Measurements from ENCODE around the gene DSG1.
"Not testable (repeated sequence)": the region's sequence is repeated elsewhere in the genome, so short reads cannot be mapped to it uniquely, and the experiment has no call there.

Gene DSG1

DNA sequence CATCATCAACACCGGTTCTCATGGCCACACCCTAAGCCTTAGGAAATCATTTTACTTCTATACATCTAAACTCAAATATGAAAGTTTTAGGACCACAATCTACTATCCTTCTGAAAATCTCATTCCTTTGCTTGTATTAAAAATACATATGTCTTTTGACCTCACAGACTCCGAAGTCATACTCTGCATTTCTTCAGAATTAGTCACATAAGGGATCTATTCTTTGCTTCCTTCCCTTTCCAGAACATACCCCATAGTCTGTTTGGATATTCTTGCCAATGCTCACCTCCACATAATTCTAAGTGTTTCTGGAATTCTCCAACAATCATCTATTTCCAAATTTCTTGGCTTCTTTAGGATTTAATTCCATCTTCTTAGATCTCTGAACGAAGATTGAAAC is 14.2 kb upstream of the DSG1 start:
- no peaks in the 10 kb centered on the region for H3K4me1 Mint-ChIP-seq
- H3K27ac Mint-ChIP-seq = no peak overlapping the region
- no peaks in the 10 kb centered on the region for H3K27me3 Mint-ChIP-seq
- H3K4me3 Mint-ChIP-seq = no peak overlapping the region
- ATAC-seq (no peak), DNase-seq (no peak)
- H3K9me3 Mint-ChIP-seq = peaks cover 0 to 6% of the 10 kb centered on the region in 2 donors

DNA sequence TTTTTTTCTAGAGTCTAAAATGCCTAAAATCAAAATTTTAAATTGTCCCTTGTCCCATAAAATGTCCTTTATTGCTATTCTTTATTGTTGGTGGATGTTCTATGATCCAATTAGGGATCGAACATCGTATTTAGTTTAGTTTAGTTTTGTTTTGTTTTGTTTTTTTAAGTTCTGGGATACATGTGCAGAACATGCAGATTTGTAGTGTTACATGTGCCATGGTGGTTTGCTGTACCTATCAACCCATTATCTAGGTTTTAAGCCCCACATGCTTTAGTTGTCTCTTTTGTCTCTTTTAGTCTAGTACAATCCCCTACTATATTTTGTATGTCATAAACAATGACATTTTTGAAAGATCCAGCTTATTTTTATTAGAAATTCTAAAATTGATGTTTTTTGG is 8.8 kb upstream of the DSG1 start:
- ATAC-seq = no peak

GRCh38 chr18:31316974-31317373 is 986 bp upstream of the DSG1 start:
- H3K9me3 Mint-ChIP-seq = peaks cover 0 to 4% of the 10 kb centered on the region in 2 donors
- no peak overlapping the region for H3K4me3 Mint-ChIP-seq
- H3K27me3 Mint-ChIP-seq = no peaks in the 10 kb centered on the region
- H3K4me1 Mint-ChIP-seq = no peaks in the 10 kb centered on the region
- DNase-seq (no peak), ATAC-seq (no peak)
- no peak overlapping the region for H3K27ac Mint-ChIP-seq

More for the DNA sequence above, 8.8 kb upstream of the DSG1 start:
- DNase-seq = no peak
- no peak overlapping the region for H3K4me3 Mint-ChIP-seq
- no peaks in the 10 kb centered on the region for H3K4me1 Mint-ChIP-seq
- H3K9me3 Mint-ChIP-seq = peaks cover 6 to 8% of the 10 kb centered on the region in 2 donors
- no peaks in the 10 kb centered on the region for H3K27me3 Mint-ChIP-seq
- H3K27ac Mint-ChIP-seq = no peak overlapping the region

DNA sequence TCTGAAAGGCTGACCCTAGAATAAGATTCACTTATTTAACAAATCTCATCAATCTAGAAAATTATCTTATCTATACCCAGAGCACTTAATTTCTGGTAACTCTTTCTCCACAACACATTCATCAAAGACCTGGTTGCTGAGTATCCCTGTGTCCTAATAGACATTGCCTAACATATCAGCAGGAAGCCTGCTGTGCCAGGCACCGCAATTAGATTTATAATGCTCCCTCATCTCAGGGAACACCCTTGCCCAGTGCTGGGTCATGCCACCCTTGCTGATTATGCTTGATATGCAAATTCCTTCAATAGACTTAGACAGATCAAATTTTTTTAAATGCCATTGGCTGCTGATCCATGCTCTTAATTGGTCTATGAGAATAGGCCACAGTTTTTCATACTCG is 3.8 kb downstream of the DSG1 start:
- peaks cover 0 to 7% of the 10 kb centered on the region in 2 donors for H3K9me3 Mint-ChIP-seq
- H3K4me1 Mint-ChIP-seq = no peaks in the 10 kb centered on the region
- ATAC-seq (no peak), DNase-seq (no peak)
- no peaks in the 10 kb centered on the region for H3K27me3 Mint-ChIP-seq
- no peak overlapping the region for H3K27ac Mint-ChIP-seq
- no peak overlapping the region for H3K4me3 Mint-ChIP-seq

- no peak for ATAC-seq
- Mint-ChIP-seq H3K4me1 (no peaks in the 10 kb centered on the region), H3K4me3 (no peak overlapping the region), H3K27me3 (no peaks in the 10 kb centered on the region), H3K27ac (no peak overlapping the region), H3K9me3 (peaks cover 4 to 7% of the 10 kb centered on the region in 2 donors)
- DNase-seq = no peak
Measured at GRCh38 chr18:31325051-31325450, 7.1 kb downstream of the DSG1 start.

- H3K9me3 Mint-ChIP-seq = peaks cover 0 to 4% of the 10 kb centered on the region in 2 donors
- ATAC-seq = no peak
- no peak overlapping the region for H3K4me3 Mint-ChIP-seq
- H3K27ac Mint-ChIP-seq = peak overlapping the region in 1 of 2 donors; percentile 46
- no peaks in the 10 kb centered on the region for H3K27me3 Mint-ChIP-seq
- no peak for DNase-seq
- no peaks in the 10 kb centered on the region for H3K4me1 Mint-ChIP-seq
Measured at GRCh38 chr18:31329787-31330438, 12.0 kb downstream of the DSG1 start.

DNA sequence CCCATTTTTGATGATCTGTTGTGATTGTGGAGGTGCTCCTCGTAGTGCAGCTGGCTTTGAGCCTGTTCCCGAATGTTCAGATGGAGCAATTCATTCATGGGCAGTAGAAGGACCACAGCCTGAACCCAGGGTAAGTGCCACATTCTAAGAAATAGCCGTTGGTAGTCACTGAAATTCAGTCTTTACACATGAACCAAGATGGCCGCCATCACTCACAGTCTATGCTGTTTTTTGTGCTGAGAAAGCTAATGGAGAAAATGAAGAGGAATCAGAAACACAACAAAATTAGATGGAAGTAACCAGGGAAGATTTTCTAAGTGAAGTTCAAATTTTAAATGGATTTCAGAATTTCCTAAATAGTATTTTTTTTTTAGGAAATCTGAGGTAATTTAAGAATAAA is 25.5 kb downstream of the DSG1 start:
- Mint-ChIP-seq H3K9me3 (peaks cover 0 to 5% of the 10 kb centered on the region in 2 donors), H3K4me1 (no peaks in the 10 kb centered on the region), H3K27ac (no peak overlapping the region), H3K4me3 (no peak overlapping the region), H3K27me3 (no peaks in the 10 kb centered on the region)
- DNase-seq (no peak), ATAC-seq (no peak)

GRCh38 chr18:31353336-31353735 is 35.4 kb downstream of the DSG1 start:
- H3K9me3 Mint-ChIP-seq, H3K27me3 Mint-ChIP-seq, H3K4me3 Mint-ChIP-seq, DNase-seq, H3K4me1 Mint-ChIP-seq, ATAC-seq, H3K27ac Mint-ChIP-seq: not testable (repeated sequence)

DNA sequence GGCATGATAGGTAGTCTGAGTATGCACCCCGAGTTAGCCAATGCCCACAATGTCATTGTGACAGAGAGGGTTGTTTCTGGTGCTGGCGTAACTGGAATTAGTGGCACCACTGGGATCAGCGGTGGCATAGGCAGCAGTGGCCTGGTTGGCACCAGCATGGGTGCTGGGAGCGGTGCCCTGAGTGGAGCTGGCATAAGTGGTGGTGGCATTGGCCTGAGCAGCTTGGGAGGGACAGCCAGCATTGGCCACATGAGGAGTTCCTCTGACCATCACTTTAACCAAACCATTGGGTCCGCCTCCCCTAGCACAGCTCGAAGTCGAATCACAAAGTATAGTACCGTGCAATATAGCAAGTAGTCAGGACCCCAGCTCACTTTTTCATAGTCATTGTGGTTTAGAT is 37.0 kb downstream of the DSG1 start:
- no peaks in the 10 kb centered on the region for H3K27me3 Mint-ChIP-seq
- H3K9me3 Mint-ChIP-seq = peaks cover 7% of the 10 kb centered on the region in 2 donors
- no peak overlapping the region for H3K27ac Mint-ChIP-seq
- DNase-seq (no peak), ATAC-seq (no peak)
- no peaks in the 10 kb centered on the region for H3K4me1 Mint-ChIP-seq
- no peak overlapping the region for H3K4me3 Mint-ChIP-seq

DNA sequence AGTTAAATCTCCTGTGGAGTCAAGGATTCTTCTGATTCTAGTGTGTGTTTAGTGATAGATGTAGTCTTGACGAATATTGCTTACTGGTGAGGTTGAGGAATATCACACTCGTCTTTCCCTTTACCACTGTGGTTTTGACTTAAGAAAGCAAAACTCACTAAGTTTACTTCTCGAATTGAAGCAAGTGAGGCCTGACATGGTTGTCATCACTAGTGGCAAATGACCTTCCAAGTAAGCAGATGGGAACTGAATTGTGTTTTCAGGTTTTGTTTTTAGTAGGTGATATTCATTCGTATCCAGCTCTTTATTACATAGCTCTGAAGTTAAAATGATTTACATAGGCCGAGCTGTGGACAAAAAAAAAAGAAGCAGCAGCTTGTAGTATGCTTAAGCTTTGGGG is 38.1 kb downstream of the DSG1 start:
- Mint-ChIP-seq H3K4me1 (no peaks in the 10 kb centered on the region), H3K27ac (no peak overlapping the region), H3K9me3 (peaks cover 7% of the 10 kb centered on the region in 2 donors), H3K4me3 (no peak overlapping the region), H3K27me3 (no peaks in the 10 kb centered on the region)
- DNase-seq (no peak), ATAC-seq (no peak)

DNA sequence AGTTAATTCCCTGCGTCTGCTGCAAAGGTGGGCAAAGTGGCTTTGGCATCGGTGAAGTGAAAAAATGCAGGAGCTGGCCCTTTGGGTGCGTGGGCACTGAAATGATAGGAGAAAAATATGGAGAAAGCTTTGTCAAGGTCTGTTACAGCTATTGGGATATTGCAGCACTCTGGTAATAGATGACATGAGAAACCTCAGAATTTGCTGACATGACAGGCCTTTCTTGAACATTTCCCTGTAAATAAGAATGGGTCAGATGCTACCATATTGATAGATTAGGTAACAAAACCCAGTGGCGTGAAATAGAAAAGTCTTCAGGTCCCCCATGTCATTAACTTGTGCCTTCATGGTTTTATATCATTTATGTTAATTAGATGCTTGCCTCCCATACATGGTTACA is 46.2 kb downstream of the DSG1 start:
- H3K4me3 Mint-ChIP-seq = no peak overlapping the region
- ATAC-seq (no peak), DNase-seq (no peak)
- no peaks in the 10 kb centered on the region for H3K4me1 Mint-ChIP-seq
- H3K9me3 Mint-ChIP-seq = peaks cover 8 to 10% of the 10 kb centered on the region in 2 donors
- no peak overlapping the region for H3K27ac Mint-ChIP-seq
- H3K27me3 Mint-ChIP-seq = no peaks in the 10 kb centered on the region

GRCh38 chr18:31369478-31369877 is 51.5 kb downstream of the DSG1 start:
- no peak overlapping the region for H3K27ac Mint-ChIP-seq
- no peak overlapping the region for H3K4me3 Mint-ChIP-seq
- ATAC-seq = no peak
- no peaks in the 10 kb centered on the region for H3K4me1 Mint-ChIP-seq
- H3K9me3 Mint-ChIP-seq = no peaks in the 10 kb centered on the region
- H3K27me3 Mint-ChIP-seq = no peaks in the 10 kb centered on the region
- DNase-seq = no peak

DNA sequence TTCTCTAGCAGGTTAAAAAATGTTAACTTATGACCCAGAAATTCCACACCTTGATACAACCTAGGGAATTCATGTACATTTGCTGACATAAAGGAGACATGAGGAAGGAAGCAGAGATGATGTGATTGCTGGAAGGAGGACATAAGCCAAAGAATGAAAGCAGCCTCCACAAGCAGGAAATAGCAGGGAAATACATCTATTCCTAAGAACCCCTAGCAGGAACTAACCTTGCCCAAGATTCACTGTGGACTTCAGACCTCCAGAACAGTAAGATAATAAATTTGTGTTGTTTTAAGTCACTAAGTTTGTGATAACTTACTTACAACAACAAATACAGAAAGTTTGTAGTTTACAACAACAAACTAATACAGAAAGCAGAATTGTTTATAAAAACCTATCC is 54.0 kb downstream of the DSG1 start:
- DNase-seq (no peak), ATAC-seq (no peak)
- Mint-ChIP-seq H3K4me1 (no peaks in the 10 kb centered on the region), H3K27ac (peak overlapping the region in 1 of 2 donors; percentile 10), H3K27me3 (no peaks in the 10 kb centered on the region), H3K9me3 (no peaks in the 10 kb centered on the region), H3K4me3 (no peak overlapping the region)

DNA sequence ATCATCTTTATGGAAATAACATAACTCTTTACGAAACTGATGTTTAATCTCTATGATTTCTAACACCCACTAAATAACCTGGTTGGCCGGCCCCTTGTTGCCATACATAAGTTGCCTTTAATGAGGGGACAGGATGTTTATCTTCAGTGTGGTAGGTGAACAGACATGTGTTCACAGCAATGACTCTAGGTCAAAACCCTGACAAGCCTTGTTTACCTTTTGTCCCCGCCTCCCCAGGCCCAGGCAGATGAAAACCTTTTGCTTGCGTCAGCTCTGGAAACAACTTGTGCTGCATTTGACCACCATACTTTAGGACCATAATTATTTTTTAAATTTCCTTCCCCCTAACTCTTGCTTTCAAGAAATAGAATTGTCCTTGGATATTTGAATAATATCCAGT is 55.7 kb downstream of the DSG1 start:
- H3K4me3 Mint-ChIP-seq = no peak overlapping the region
- H3K27ac Mint-ChIP-seq = no peak overlapping the region
- DNase-seq (no peak), ATAC-seq (no peak)
- H3K9me3 Mint-ChIP-seq = no peaks in the 10 kb centered on the region
- H3K4me1 Mint-ChIP-seq = no peaks in the 10 kb centered on the region
- no peaks in the 10 kb centered on the region for H3K27me3 Mint-ChIP-seq

DNA sequence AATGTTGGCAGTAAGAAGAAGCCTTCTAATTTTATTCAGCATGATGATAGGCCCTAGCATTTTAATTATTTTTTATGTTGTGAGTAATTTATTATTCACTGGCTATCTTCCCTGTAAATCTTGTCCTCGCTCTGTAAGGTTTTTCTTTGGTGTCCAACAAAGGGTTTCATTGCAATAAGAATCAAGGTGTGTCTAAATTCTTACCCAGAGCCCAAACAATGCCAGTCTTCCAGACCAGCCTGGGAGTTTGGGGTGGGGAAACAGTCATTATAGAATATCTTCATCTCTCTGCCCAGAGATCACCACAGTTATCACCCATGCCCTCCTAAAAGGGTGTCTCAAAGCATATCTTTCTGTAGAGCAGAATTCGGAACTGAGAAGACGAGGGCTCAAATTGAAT is 58.5 kb downstream of the DSG1 start, which contains the start of gene DSG4:
DSG4 (plus strand) TSS at position 301 of the 400 bp plus-strand sequence. CDS start 135 bp downstream, outside the sequence.
- ATAC-seq (no peak), DNase-seq (no peak)
- H3K4me3 Mint-ChIP-seq = no peak within 1 kb of the TSS
- H3K4me1 Mint-ChIP-seq = no peaks in the 10 kb centered on the region
- H3K27ac Mint-ChIP-seq = no peak within 1 kb of the TSS
- H3K27me3 Mint-ChIP-seq = no peaks in the 10 kb centered on the region
- no peaks in the 10 kb centered on the region for H3K9me3 Mint-ChIP-seq

DNA sequence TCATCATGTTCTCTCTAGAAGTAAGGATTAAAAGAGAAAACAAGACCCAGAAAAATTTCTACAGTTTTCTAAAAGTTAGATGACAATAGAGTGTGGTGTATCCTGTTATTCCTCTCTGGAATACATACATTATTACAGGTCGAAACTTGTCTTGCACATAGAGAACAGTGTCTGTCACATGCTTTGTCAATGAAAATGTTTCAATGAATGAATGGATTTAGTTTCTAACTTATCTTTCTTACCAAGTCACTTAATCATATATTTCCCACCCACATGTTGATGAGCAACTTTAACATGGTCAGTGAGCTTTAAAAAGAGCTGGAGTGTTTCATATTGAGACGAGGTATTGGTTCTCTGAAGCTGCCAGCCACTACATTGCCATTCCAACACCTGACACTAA is 63.0 kb downstream of the DSG1 start:
- Mint-ChIP-seq H3K27me3 (no peaks in the 10 kb centered on the region), H3K9me3 (no peaks in the 10 kb centered on the region), H3K4me1 (no peaks in the 10 kb centered on the region), H3K27ac (no peak overlapping the region), H3K4me3 (no peak overlapping the region)
- ATAC-seq (no peak), DNase-seq (no peak)

- Mint-ChIP-seq H3K4me1 (no peaks in the 10 kb centered on the region), H3K9me3 (no peaks in the 10 kb centered on the region), H3K27ac (no peak overlapping the region), H3K4me3 (no peak overlapping the region), H3K27me3 (no peaks in the 10 kb centered on the region)
- DNase-seq (no peak), ATAC-seq (no peak)
Measured at GRCh38 chr18:31382107-31382506, 64.1 kb downstream of the DSG1 start.

Data from stimulated activated naive CD8-positive, alpha-beta T cell treated with anti-CD3 and anti-CD28 coated beads, Interleukin-15, amount 100 ng/mL, for 72 hours (primary cell).